M059J (cell line): ENCODE results near the gene HP. TPM values are rescaled to one million over a fixed set of nuclear protein-coding genes. Genes with fewer than 3 reads are reported as not detected.
"Not testable (repeated sequence)": the region's sequence is repeated elsewhere in the genome, so short reads cannot be mapped to it uniquely, and the experiment has no call there.

Experiments
- DNase-seq: peaks from one replicate; pipeline ENCODE4 v3.0.0-alpha.2; 2012; ENCODE audit warnings: low read depth
- total RNA-seq: library from RNA; depleted of rRNA; stranded (reverse); fragments of >200 nt; shearing (Covaris generic); gene quantifications from 2 replicates; pipeline ENCODE4 v1.2.3, GENCODE V29; 2014; rRNA removed

Gene HP, protein sequence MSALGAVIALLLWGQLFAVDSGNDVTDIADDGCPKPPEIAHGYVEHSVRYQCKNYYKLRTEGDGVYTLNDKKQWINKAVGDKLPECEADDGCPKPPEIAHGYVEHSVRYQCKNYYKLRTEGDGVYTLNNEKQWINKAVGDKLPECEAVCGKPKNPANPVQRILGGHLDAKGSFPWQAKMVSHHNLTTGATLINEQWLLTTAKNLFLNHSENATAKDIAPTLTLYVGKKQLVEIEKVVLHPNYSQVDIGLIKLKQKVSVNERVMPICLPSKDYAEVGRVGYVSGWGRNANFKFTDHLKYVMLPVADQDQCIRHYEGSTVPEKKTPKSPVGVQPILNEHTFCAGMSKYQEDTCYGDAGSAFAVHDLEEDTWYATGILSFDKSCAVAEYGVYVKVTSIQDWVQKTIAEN
- not detected in 2 replicates for total RNA-seq

DNA sequence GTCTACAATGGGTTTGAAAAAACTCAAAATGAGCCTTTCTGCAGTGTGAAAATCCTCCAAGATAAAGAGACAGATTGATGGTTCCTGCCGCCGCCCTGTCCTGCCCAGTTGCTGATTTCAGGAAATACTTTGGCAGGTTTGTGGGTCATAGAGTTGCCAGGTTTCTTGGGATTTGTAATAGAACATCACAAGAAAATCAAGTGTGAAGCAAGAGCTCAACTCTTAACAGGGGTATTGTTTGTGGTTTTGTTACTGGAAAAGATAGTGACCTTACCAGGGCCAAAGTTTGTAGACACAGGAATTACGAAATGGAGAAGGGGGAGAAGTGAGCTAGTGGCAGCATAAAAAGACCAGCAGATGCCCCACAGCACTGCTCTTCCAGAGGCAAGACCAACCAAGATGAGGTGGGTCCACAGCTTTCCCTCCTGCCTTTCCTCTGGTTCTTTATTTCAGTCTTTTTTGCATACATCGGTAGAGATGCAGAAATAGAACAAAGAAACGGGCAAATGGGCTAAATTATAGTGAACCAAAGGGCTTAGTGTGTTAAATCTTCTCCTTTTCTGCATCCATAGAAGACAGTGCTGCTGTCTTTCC is at the start of gene HP:
Gene HP (plus strand): TSS at position 252 of the 594 bp plus-strand sequence. CDS start 148 bp downstream, at position 400.
- DNase-seq: not testable (repeated sequence)

DNA sequence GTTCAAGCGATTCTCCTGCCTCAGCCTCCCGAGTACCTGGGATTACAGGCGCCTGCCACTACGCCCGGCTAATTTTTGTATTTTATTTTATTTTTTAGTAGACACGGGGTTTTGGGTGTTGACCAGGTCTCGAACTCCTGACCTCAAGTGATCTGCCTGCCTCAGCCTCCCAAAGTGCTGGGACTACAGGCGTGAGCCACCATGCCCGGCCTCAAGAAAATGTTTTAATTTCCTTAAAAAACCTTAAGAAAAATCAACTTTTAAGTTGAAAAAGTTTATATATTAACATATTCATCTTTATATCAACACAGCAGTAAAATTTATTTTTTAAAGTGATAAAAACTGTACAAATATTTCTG is 46.3 kb upstream of the HP start:
- DNase-seq: not testable (repeated sequence)

DNA sequence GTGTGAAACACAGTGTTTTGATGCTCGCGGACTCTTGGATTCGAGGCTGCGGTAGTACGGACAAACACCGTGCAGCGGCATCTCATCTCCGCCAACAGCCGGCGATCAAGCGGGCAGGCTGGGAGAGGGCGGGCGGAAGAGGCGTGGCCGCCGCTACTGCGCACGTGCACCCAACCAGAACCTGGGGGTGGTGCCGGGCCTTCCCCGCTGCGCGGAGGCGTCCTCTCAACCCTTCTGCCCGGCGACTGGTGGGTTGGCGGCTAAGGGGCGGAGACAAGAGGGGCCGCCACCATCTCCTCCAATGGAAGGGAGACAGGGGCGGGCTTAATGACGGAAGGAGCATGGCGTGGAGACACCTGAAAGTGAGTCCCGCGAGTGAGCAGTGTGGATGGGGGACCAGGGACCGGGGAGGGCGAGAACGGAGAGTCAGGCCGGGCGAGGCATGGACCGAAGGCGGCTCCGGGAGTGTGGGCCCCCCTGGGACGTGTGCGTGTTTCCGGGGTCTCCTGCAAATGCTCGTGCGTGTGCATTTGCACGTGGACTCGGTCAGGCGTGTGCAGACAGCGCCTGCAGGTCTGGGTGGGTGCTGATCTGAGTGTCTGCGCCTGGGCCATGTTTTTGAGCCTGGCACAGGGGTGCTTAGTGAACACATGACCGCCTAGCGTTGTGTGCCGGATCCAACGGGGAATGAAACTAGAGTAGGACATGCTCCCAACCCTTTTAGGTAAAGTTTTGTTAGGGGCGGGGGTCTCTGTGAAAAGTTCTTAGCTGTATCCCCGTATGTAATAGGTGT is 45.7 kb upstream of the HP start, which contains the start of gene DHODH:
Gene DHODH (plus strand): TSS at position 321 of the 793 bp plus-strand sequence. CDS start 21 bp downstream, at position 342.
- peak; percentile 98 for DNase-seq

DNA sequence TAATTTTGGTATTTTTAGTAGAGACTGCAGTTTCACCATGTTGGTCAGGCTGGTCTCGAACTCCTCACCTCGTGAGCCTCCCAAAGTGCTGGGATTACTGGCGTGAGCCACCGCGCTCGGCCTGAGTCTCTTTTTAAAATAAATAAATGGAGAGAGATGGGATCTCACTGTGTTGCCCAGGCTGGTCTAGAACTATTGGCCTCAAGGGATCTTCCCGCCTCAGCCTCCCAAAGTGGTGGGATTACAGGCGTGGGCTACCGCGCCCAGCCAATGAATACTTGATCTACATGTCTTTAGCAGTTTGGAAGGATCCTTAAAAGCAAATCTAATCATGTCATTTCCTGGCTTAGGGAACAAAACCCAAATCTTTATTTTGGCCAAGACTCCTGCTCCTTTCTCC is 44.5 kb upstream of the HP start:
- DNase-seq: no peak

DNA sequence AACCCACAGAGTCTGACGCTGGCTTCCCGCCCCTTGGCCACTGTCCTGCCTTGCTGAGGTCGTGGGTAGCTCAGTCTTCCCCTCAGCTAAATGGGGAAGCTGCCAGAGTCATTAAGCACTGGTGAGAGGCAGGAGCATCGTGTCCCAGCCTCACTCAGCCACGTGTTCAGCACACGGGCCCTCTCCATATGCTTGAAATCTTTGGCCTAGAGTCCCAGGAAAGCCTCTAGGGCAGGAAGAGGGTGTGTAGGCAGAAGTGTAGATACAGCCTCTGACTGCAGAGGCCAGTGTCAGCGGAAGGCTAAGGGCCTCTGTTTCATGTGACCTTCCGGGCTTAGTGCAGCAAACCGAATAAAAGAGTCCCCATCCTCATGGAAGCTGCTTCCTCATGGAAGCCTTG is 41.7 kb upstream of the HP start:
- DNase-seq: no peak

DNA sequence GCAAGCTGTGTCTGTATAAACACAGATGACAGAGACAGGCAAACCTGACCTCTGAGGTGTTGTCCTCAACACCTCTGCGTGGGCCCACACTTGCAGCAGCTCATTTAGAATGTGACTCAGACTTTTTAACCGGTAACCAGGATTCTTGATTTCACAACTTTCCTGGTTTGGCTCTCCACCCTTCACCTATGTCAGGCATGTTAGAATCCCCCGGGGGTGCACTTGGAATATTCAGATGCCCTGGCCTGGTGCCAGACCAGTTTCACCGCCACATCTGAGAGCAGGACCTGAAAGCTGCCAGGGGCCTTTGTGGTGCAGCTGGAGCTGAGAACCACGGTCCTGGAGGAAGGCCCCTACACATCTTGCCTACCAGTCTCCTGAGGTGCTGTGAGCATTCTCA is 40.9 kb upstream of the HP start:
- DNase-seq: peak; percentile 69

DNA sequence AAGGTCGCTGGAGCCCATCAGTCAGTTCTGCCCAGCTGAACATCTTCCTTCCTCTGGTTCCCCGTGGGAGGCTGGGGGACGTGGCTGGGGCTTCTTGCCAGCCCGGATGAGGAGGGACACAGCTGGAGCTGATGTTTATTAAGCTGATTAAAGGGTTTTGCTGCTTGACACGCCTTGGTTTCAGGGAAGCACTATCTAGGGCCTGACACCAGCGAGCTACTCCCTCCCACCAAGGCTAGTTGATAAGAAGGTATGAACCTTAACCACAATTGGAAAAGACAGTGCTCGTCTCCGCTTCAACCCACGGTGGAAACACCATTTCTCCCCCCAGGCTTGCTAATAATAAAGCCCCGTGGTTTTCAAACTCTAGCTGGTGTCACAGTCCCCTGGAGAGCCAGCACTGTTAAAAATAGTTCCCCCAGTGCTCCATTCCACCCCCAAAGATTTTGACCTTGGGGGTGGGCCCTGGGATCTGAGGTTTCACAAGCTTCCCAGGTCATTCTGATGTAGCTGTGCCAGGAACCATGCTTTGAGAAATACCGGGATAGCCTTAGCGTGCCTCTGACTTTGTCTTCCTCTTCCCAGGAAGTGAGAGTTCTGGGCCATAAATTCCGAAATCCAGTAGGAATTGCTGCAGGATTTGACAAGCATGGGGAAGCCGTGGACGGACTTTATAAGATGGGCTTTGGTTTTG is 40.3 kb upstream of the HP start:
- DNase-seq: no peak

DNA sequence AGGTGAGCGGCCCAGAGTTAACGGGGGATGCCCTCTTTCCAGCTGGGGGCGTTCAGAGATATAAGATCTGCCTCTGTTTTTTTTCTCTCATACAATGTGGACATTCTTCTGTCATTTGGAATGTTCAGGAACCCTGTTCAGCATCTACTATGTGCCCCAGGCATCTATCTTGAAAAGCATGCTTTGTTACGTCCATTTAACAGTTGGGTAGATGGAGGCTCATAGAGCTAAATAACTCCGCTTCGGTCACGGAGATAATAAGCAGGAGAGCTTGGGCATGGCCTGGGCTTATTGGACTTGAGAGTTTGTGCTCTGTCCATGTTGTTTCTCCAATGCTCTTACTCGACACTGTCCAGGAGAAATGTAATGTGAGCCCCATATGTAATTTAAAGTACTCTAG is 39.6 kb upstream of the HP start:
- DNase-seq: no peak

DNA sequence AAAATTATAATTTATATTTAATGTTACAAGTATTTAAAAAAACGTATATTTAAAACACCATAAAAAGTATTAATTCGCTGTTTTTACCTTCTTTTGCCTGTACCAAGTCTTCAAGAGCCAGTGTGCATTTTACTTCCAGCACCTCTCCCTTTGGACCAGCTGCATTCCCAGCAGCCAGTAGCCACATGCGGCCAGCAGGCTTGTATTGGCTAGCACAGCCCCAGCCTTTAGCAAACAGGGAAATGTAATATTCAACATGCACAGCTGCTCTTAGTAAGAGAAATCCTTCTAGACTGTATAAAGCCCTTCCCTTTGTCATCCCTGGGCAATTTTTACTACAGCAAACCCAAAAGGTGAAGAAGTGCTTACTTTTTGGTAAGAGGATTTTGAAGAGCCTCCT is 39.2 kb upstream of the HP start:
- DNase-seq: no peak

DNA sequence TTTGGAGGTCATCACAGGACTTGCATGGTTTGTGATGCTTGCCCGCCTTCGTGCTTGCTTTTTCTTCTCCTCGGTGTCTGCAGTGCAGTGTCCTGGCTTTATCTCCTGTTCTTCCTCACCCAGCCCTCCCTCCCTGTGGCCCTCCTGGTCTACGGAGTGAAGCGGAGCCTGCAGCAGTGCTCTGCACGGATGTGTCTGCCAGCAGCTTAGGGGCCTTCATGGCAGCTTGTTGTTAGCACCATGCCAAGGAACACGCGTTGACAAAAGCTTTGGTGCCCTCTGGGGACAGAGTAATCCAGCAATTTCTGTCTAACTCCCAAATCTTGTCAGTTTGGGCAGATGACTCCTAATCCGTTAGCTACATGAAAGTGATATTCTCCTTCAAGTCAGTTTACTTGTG is 35.8 kb upstream of the HP start:
- no peak for DNase-seq

DNA sequence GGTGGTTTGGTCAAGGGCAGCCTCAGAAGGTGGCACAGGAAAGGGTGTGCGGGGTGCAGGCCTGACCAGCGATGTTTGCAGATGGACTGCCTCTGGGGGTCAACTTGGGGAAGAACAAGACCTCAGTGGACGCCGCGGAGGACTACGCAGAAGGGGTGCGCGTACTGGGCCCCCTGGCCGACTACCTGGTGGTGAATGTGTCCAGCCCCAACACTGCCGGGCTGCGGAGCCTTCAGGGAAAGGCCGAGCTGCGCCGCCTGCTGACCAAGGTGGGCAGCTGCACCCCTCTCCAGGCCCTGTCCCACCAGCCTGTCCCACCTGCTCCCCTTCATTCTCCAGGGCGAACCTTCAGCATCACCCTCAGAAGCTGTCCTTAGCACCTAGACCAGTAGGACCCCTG is 33.3 kb upstream of the HP start:
- DNase-seq: no peak

DNA sequence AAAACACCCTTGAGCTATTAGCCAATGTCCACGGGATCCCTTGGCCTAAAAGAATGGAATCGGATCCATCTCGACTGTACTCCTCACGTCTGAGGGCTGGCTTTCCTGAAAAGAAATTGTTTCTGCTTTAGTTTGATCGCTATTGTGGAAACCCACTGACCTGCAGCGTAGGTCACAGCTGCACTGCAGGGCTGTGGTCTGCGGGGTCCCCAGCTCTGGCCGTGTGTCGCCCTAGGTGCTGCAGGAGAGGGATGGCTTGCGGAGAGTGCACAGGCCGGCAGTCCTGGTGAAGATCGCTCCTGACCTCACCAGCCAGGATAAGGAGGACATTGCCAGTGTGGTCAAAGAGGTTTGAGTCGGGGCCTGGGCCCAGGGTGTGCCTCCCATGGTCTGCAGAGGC is 32.2 kb upstream of the HP start:
- no peak for DNase-seq

DNA sequence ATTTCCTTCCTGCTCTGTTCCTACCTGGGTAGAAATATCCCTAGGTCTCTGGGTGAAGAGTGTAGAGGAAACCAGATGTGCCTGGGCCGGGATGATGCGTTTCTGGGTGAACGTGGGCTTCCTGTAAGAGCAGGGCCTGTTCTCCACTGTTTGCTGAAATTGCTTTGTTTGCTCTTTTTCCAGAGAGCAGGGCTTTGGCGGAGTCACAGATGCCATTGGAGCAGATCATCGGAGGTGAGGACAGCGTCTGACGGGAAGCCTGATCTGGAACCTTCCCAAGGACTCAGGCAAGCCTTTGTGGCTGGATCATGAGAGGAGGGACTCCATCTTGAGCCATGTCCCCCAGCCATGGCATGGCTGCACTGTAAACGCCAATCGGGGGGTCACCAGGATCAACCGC is 30.3 kb upstream of the HP start:
- no peak for DNase-seq

DNA sequence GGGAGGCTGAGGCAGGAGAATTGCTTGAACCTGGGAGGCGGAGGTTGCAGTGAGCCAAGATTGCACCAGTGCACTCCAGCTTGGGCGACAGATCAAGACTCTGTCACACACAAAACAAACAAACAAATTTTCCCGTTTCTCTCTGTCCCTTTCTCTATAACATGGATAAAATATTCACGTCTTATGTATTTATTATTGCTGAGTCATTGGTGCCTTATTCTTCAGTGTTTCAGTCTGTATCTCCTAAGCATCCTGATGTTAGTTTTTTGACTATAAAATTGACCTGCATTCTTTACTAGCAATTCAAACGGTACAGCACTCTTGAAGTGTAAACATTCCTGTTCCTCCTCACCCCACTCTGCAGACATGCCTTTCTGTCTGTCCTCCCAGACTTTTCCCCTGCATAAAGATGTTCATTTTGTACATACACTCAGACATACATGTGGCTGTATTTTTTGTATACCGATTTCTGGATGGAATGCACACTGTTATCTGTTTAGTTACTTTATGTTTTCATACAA is 29.4 kb upstream of the HP start:
- DNase-seq: no peak

DNA sequence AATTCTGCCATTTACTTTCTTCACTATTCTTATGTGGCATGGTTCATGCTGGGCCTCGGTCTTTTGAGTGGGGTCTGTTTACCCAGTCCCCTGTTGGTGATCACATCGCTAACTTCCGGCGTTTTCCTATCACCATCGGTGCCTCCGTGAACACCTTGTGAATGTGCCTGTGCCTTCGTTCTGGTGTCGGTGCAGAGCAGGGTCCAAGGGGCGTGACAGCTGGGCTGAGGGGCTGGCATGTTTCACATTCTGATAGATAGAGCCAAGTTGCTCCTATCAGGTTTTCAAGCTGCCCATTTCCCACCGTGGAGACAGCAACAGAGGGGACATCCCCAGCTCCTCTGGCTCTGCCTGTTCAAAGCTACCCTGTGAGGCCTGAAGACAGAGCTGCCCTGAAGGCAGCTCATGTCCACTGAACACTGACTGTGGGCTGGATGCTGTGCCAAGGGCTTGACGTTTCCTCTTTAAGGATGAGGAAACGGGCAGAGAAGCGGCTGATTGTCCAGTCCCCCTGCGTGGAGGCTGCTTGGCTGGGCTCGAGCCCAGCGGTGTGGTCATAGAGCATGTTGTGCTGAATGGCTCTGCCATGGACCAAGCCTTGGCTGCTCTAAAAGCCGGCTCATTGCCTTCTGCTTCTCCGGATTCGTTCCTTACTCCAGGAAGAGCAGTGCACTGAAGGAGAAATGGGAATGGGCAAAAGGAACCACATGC is 28.7 kb upstream of the HP start:
- DNase-seq: no peak

DNA sequence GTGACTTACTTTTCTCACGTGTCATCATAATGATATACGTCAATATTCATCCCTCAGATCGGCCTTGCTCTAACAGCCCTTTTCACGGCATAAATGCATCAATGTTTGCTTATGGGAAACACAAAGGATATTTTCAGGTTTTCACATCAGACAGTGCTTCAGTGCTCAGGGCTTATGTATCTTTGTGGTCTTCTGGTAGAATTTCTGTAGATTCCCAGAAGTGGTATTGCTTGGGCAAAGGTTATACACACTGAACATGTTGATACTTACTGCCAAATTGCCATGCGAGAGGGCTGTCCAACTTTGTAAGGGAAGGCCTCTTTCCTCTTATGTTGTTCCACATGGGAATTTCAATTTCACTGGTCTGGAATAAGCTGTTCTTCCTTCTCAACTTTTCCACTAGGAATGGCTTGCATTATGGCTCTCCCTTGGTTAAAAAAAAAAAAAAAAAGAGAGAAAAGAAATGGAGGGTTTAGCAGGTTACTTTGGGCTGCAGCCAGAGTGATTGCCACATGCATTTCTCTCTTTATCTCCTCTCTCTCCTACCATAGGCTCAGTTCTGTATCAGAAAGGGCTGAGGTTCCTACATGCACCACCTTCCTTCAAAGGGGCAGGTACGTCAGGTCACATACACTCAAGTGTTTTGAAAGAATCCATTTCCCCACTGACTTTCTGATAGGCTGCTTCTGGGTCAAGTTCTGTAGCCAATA is 26.5 kb upstream of the HP start:
- DNase-seq: no peak

DNA sequence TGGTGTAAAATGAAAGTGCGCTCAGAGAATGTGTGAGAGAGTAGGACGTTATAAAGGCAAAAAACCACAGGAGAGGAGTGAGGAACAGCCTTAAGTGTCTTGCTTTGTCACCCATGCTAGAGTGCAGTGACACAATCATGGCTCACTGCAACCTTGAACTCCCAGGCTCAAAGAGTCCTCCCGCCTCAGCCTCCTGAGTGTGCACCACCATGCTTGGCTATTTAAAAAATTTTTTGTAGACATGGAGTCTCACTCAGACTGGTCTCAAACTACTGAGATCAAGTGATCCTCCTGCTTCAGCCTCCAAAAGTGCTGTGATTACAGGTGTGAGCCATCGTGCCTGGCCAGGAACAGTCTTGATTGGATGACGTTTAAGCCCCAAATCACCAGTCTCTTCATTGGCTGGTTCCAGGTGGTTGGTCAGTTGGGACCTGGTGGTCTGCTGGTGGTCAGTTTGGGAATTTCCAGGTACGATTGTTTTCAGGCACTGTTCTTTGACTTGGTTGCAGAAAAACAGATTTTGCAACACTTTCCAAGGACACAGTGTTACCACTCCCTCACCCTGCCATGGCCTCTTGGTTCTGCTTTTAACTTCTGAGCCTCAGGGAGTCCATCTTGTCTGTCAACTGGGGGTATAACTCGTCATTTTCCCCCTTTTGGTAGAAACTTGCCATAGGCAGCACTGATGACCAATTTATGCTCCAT is 24.6 kb upstream of the HP start:
- no peak for DNase-seq

DNA sequence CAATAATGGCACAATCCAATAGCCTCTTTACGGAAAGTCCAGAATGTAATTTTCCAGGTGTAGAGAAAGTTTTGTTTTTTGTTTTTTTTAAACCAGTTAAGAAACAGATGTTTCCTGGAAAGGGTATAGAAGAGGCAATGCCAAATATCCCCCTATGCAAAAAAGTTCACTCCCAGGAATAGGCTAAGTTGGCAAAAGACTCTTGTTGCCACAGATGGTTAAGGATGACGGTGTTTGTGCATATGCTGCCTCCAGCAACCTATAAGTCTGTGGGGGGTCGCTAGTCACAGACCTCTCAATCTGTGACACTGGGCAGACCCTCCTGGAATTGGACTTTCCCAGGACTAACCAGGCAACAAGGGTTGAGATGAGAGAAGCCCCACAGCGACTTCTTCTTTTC is 20.9 kb upstream of the HP start:
- DNase-seq: no peak

DNA sequence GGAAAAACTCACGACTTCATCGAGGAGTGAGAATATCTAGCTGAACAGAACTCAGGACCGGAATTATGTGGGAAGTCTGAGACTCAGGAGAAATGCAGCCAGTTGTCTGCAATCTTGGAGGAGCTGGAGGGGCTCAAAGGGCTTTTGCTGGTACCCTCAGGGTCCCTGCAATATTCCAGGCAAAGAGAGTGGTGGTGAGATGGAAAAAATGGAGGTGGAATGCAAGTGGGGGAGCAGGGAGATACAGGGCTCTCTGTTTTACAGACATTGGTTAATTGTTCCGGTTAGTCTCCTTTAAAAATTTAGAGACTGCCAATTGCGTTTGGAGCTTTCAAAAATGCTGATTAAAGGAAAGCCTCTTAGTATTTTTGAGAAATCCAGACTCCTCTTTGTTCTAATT is 18.2 kb upstream of the HP start:
- no peak for DNase-seq

DNA sequence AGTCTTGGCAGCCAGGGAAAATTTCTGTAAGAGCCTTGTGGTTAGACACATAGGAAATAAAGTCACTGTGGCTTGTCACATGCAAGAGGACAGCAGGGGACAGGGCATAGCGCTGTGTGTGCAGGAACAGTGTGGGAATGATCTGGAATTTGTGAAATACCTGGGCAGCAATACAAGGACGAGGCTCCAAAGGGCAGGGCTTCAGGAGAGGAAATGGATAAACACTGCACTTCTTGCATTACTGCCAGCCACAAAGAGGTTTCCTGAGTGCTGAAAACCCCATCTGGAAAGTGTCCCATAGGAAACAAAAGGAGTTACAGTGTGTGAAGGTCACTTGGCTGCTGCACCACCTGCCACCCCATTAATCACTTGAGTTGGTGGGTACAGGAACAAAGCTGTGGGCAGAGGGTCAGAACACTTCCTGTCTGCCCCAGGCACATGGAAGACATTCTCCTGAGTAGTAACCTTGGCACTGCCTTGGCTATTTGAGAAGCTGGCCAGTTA is 12.1 kb upstream of the HP start:
- peak; percentile 72 for DNase-seq
